Endothelial cell of umbilical vein (primary cell): ENCODE data around the gene SHISA6. TPM values are rescaled to one million over a fixed set of nuclear protein-coding genes. Genes with fewer than 3 reads are reported as not detected.

Source experiments
- BruUV-seq: library from RNA; stranded (reverse); fragments of 400-500 nt; replicated peaks from 2 replicates; lab custom pipeline; 2021; lab: Mats Ljungman, UMichigan
- CTCF ChIA-PET: fragments of 300-600, 350-600 bp; sonication (Branson Sonifier 250); formaldehyde crosslinking; loops from one replicate; lab custom pipeline; 2021; ENCODE audit warnings: antibody characterized with exemption, inconsistent platforms; lab: Charles Lee
- POLR2A ChIA-PET: fragments of 300-600, 350-600 bp; sonication (Branson Sonifier 250); formaldehyde crosslinking; loops from one replicate; lab custom pipeline; 2021; ENCODE audit warnings: antibody characterized with exemption, inconsistent platforms; lab: Charles Lee
- DNase-seq: peaks from one replicate; pipeline ENCODE4 v3.0.0-alpha.2; 2011; ENCODE audit warnings: low read depth, low spot score
- FAIRE-seq: peaks from 2 replicates; lab custom pipeline; 2011; peaks lifted over from hg19 to GRCh38; lab: Jason Lieb, UNC
- H2AFZ ChIP-seq: 2 replicates; pipeline ENCODE4 v1.6.0; 2012; ENCODE audit warnings: low read depth, low read length, control low read depth, inconsistent platforms
- H3K27ac ChIP-seq: 2 replicates; pipeline ENCODE4 v1.5.1; 2011; ENCODE audit warnings: low read depth, mild to moderate bottlenecking, control low read depth, low read length, moderate library complexity; ENCODE audit not compliant: insufficient read depth
- H3K27me3 ChIP-seq, 2 experiments: 2 replicates each; pipeline versions ENCODE4 v1.6.0 to v1.6.1; 2011; ENCODE audit warnings: low read length in 2 of 2, mixed read lengths in 1 of 2; ENCODE audit not compliant: control insufficient read depth in 2 of 2, insufficient read depth in 2 of 2
- H3K36me3 ChIP-seq, 2 experiments: 2 replicates in 1 of 2; 3 replicates in 1 of 2; pipeline ENCODE4 v1.5.1; 2011; ENCODE audit warnings: low read length in 2 of 2, mild to moderate bottlenecking in 1 of 2, moderate library complexity in 1 of 2; ENCODE audit not compliant: control insufficient read depth in 2 of 2, insufficient read depth in 2 of 2; ENCODE audit errors: extremely low read depth in 1 of 2
- H3K4me1 ChIP-seq: 3 replicates; pipeline ENCODE4 v1.5.1; 2011; ENCODE audit warnings: mild to moderate bottlenecking, low read length; ENCODE audit not compliant: control insufficient read depth, insufficient read depth; ENCODE audit errors: extremely low read depth
- H3K4me2 ChIP-seq: 2 replicates; pipeline ENCODE4 v1.6.1; 2011; ENCODE audit warnings: low read length, control low read depth, mixed read lengths; ENCODE audit not compliant: insufficient read depth
- H3K4me3 ChIP-seq, 3 experiments: fragments of 200-600 bp in 1 of 3; sonication (generic), shearing (Covaris generic) in 1 of 3; replicated peaks in 1 of 3; 2 replicates each; pipeline ENCODE4 v1.5.1; 2011 to 2016; ENCODE audit warnings: control low read depth in 3 of 3, low read length in 3 of 3, mild to moderate bottlenecking in 2 of 3, inconsistent platforms in 1 of 3, low read depth in 1 of 3, moderate library complexity in 1 of 3; ENCODE audit not compliant: insufficient read depth in 1 of 3
- H3K79me2 ChIP-seq: 2 replicates; pipeline ENCODE4 v1.6.0; 2012; ENCODE audit warnings: low read length, inconsistent platforms; ENCODE audit not compliant: control insufficient read depth, insufficient read depth
- H3K9ac ChIP-seq: replicated peaks from 2 replicates; pipeline ENCODE3; 2011; ENCODE audit warnings: low read length, control low read depth; ENCODE audit not compliant: insufficient read depth; ENCODE audit errors: extremely low read depth
- H3K9me1 ChIP-seq: replicated peaks from 3 replicates; pipeline ENCODE4 v1.6.0; 2011; ENCODE audit warnings: mild to moderate bottlenecking, low read length; ENCODE audit not compliant: control insufficient read depth, insufficient read depth; ENCODE audit errors: extremely low read depth
- H3K9me3 ChIP-seq: replicated peaks from 2 replicates; pipeline ENCODE4 v1.5.1; 2012; ENCODE audit warnings: low read length, inconsistent platforms; ENCODE audit not compliant: control insufficient read depth, insufficient read depth
- H4K20me1 ChIP-seq: replicated peaks from 2 replicates; pipeline ENCODE3; 2011; ENCODE audit warnings: mild to moderate bottlenecking, low read length; ENCODE audit not compliant: control insufficient read depth, insufficient read depth; ENCODE audit errors: extremely low read depth
- EZH2 ChIP-seq: IDR thresholded peaks from 2 replicates; pipeline ENCODE4 v1.6.1; 2012; ENCODE audit warnings: borderline replicate concordance, low read depth, mild to moderate bottlenecking, moderate library complexity, low read length, inconsistent platforms; ENCODE audit not compliant: severe bottlenecking
- FOS ChIP-seq: IDR thresholded peaks from 2 replicates; pipeline ENCODE4 v1.6.1; 2011; ENCODE audit warnings: mild to moderate bottlenecking, low read length, moderate library complexity, borderline replicate concordance; ENCODE audit not compliant: insufficient read depth
- GATA2 ChIP-seq: IDR thresholded peaks from 2 replicates; pipeline ENCODE4 v1.7.0; 2011; ENCODE audit warnings: low read depth, mild to moderate bottlenecking, moderate library complexity, mixed read lengths, low read length; ENCODE audit not compliant: insufficient read length, insufficient read depth
- JUN ChIP-seq: IDR thresholded peaks from 2 replicates; pipeline ENCODE4 v1.6.1; 2011; ENCODE audit warnings: borderline replicate concordance, low read depth; ENCODE audit not compliant: insufficient read length, insufficient read depth
- MYC ChIP-seq: IDR thresholded peaks from one replicate; pipeline ENCODE4 v1.6.1; 2011; ENCODE audit warnings: mild to moderate bottlenecking, low read depth, low read length
- POLR2A ChIP-seq: IDR thresholded peaks from 2 replicates; pipeline ENCODE4 v1.6.1; 2012; ENCODE audit warnings: low read depth, mild to moderate bottlenecking, control low read depth, low read length
- POLR2AphosphoS5 ChIP-seq: IDR thresholded peaks from 2 replicates; pipeline ENCODE4 v1.6.1; 2012; ENCODE audit warnings: low read depth, mild to moderate bottlenecking, control low read depth, low read length, moderate library complexity; ENCODE audit not compliant: insufficient read depth
- dilution Hi-C: fragments of 300-500 bp; cut with MboI; formaldehyde crosslinking; loops from one replicate; pipeline ENCODE4 v1.15.0; 2019; ENCODE audit warnings: low sequenced_read_pairs; ENCODE audit not compliant: extremely low pct_ligation_motif_present
- intact Hi-C: fragments of 100-400 bp; cut with micrococcal nuclease; formaldehyde crosslinking; loops from one replicate; pipeline ENCODE4 v1.10.0; 2022
- polyA plus RNA-seq, 4 experiments: library from polyadenylated mRNA; depleted of rRNA in 3 of 4; stranded (reverse) in 3 of 4; unstranded in 1 of 4; fragments of >200 nt; gene quantifications; 2 replicates each; pipeline versions ENCODE4 v1.2.1 to v1.2.3, GENCODE V29; 2011 to 2012; ENCODE audit warnings: missing spikeins in 1 of 4
- total RNA-seq: library from RNA; stranded (reverse); gene quantifications from 2 replicates; pipeline ENCODE4 v1.2.3, GENCODE V29; 2021
- TF ChIP-seq, protein P1 (sequence below): IDR thresholded peaks from 2 replicates; pipeline ENCODE4 v1.6.1; 2011; ENCODE audit not compliant: insufficient read depth, insufficient read length
- TF ChIP-seq, protein P2 (sequence below), 2 donors: IDR thresholded peaks; 1 replicate in 1 of 2; 2 replicates in 1 of 2; pipeline ENCODE4 v1.5.1; 2011; ENCODE audit warnings: low read length in 2 of 2, mild to moderate bottlenecking in 2 of 2, moderate library complexity in 2 of 2, control low read depth in 1 of 2, inconsistent platforms in 1 of 2, low read depth in 1 of 2; ENCODE audit not compliant: insufficient read depth in 1 of 2; ENCODE audit errors: extremely low read depth in 1 of 2

The SHISA6 gene
- total and polyA plus RNA-seq, 2 donors (not counting 3 experiments of a cell fraction or from before 2014, with no cell fraction given), result not detected

DNA sequence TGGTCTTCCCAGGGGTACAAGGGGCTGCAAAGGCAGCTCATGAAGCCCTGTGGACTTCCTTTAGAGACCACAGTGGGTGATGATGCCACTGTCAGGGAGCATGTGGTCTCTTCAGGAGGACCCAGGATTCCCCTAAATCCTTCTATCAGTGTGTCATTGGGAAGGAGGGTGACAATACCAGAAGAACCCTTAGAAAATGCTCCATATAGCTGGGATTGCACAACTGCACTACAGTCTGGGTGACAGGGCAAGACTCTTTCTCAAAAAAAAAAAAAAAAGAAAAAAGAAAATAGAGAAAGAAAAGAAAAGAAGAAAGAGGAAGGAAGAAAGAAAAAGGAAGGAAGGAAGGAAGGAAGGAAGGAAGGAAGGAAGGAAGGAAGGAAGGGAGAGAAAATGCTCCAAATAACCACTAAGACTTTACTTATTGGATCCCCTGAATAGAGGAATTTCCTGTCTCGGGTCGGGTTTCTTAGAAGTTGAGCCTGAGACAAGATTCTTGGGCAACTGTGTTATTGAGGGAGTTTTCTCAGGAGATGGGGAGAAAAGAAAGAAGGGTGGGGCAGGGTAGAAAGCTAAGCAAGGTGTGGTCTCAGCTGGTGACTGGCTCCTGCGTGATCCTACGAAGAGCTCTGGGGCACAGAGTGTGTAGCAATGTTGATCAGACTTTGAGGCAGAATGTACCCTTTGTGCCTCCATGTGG is 274.1 kb downstream of the SHISA6 start:
- DNase-seq, result no peak
- no peak overlapping the region for H3K9ac ChIP-seq
- H3K27ac ChIP-seq, result no peak overlapping the region
- H3K9me1 ChIP-seq, result no peaks in the 10 kb centered on the region
- peaks cover 13% of the 10 kb centered on the region for H3K9me3 ChIP-seq
- no peak overlapping the region for H2AFZ ChIP-seq
- POLR2A ChIA-PET, result no interaction called here
- no peak for FAIRE-seq
- H4K20me1 ChIP-seq, result no peaks in the 10 kb centered on the region
- no peak overlapping the region for H3K4me3 ChIP-seq
- CTCF ChIA-PET, result no interaction called here
- H3K4me1 ChIP-seq, result no peaks in the 10 kb centered on the region
- no peaks in the 10 kb centered on the region for H3K27me3 ChIP-seq
- no peak overlapping the region for H3K4me2 ChIP-seq
- dilution Hi-C loops (no loop called here), intact Hi-C loops (no loop called here)
- no peaks in the 10 kb centered on the region for H3K79me2 ChIP-seq
- no TSS peak for BruUV-seq
- TF ChIP-seq POLR2AphosphoS5 (no peak), FOS (no peak), EZH2 (no peak), MYC (no peak), GATA2 (no peak), JUN (no peak)
- TF ChIP-seq, protein P1, sequence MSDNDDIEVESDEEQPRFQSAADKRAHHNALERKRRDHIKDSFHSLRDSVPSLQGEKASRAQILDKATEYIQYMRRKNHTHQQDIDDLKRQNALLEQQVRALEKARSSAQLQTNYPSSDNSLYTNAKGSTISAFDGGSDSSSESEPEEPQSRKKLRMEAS, result no peak
- no peaks in the 10 kb centered on the region for H3K36me3 ChIP-seq

DNA sequence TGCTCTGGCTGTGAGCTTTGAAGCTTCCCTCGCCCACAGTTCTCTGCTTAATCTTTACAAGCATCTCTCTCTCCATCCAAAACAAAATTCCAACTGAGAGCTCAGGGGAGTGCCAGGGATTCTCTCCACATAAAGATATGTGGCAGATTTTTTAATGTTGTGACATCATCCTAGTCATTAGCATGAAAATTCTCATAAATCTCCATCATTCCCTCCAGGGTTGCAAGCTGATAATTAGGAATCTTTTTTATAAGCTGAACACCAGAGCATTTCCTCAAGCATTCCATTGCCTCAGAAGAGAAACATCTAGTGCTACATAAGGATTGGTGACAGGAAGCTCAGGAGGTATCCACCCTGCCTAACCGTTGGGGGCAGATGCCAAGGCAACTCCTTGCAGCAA is 274.9 kb downstream of the SHISA6 start:
- Histone ChIP-seq H3K4me2 (no peak overlapping the region), H3K27me3 (no peaks in the 10 kb centered on the region), H3K4me1 (no peaks in the 10 kb centered on the region), H3K27ac (no peak overlapping the region), H3K9me3 (peaks cover 13% of the 10 kb centered on the region), H3K9me1 (no peaks in the 10 kb centered on the region), H3K79me2 (no peaks in the 10 kb centered on the region), H3K36me3 (no peaks in the 10 kb centered on the region), H3K9ac (no peak overlapping the region), H4K20me1 (no peaks in the 10 kb centered on the region), H2AFZ (no peak overlapping the region), H3K4me3 (no peak overlapping the region)
- ChIA-PET POLR2A (no interaction called here), CTCF (no interaction called here)
- dilution Hi-C loops (no loop called here), intact Hi-C loops (no loop called here)
- DNase-seq (no peak), FAIRE-seq (no peak)
- no peak for TF ChIP-seq FOS
- TF ChIP-seq JUN, result no peak
- TF ChIP-seq, protein P2, sequence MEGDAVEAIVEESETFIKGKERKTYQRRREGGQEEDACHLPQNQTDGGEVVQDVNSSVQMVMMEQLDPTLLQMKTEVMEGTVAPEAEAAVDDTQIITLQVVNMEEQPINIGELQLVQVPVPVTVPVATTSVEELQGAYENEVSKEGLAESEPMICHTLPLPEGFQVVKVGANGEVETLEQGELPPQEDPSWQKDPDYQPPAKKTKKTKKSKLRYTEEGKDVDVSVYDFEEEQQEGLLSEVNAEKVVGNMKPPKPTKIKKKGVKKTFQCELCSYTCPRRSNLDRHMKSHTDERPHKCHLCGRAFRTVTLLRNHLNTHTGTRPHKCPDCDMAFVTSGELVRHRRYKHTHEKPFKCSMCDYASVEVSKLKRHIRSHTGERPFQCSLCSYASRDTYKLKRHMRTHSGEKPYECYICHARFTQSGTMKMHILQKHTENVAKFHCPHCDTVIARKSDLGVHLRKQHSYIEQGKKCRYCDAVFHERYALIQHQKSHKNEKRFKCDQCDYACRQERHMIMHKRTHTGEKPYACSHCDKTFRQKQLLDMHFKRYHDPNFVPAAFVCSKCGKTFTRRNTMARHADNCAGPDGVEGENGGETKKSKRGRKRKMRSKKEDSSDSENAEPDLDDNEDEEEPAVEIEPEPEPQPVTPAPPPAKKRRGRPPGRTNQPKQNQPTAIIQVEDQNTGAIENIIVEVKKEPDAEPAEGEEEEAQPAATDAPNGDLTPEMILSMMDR (IDR thresholded peaks at IDR 0.05; ENCODE audit: extremely low read depth in 1 of 2, insufficient read depth in 1 of 2, low read depth in 1 of 2, low read length in 2 of 2), result no peak
- TF ChIP-seq, protein P1, result no peak
- TF ChIP-seq MYC, result no peak
- TF ChIP-seq EZH2, result no peak
- no peak for TF ChIP-seq POLR2AphosphoS5
- no peak for TF ChIP-seq POLR2A
- TF ChIP-seq GATA2, result no peak
- BruUV-seq, result no TSS peak
